C4-2B (cell line): ENCODE results near the gene DGKB.

ENCODE experiments used
- CTCF ChIP-seq: fragments of 450-650 bp; conservative IDR thresholded peaks from 2 replicates; pipeline ENCODE4 v1.5.1; 2017; ENCODE audit warnings: mild to moderate bottlenecking
- ZFX ChIP-seq: fragments of 450-650 bp; IDR thresholded peaks from 2 replicates; pipeline ENCODE4 v1.6.1; 2017

DNA sequence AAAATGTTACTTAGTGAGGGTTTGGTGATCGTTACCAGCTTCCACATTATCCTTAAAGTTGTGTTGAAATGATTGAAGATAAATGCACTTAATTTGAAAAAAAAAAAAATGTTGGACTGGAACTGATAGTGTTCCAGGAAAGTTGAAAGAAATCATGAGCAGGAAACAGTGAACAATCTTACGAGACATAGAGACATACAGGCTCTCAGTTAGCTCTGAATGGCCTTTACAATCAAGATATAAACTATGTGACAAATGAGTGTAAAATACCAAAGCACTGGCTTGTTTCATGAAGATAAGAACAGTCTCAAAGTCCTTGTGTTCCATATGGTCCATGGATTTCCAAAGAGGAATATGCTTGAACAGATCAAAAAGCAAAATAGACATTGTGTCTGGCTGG, 483.0 kb downstream of the DGKB start:
- no peak for TF ChIP-seq CTCF
- TF ChIP-seq ZFX, result no peak
